ENCODE results near the gene AKAP8.
"Not testable (repeated sequence)": the region's sequence is repeated elsewhere in the genome, so short reads cannot be mapped to it uniquely, and the experiment has no call there.

Gene AKAP8

DNA sequence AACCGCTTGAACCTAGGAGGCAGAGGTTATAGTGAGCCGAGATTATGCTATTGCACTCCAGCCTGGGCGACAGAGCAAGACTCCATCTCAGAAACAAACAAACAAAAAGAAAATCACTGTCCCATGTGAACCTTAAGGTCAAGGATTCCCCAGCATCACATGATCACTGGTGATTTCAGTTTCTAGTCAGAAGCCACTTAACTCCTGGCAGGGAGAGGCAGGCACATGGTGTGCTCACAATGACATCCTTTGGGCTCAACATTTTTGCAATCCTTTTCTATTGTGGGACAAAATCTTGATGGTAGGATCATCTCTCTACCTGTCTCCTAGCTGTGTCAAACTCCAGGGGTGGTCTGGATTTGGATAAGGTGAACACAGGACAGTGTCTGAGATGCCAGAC, 12.1 kb downstream of the AKAP8 start:
- Histone ChIP-seq H3K27ac (replicated peaks; ENCODE audit: low read length) (no peak overlapping the region), H3K36me3 (replicated peaks in 1 of 2; ENCODE audit: control insufficient read depth in 2 of 2, insufficient read depth in 2 of 2, low read length in 2 of 2) (peaks cover 58 to 81% of the 10 kb centered on the region in 2 donors), H3K18ac (ENCODE audit: low read length) (no peak overlapping the region), H2BK12ac (ENCODE audit: low read length) (no peak overlapping the region), H2AK5ac (ENCODE audit: low read depth, low read length) (no peak overlapping the region), H3K4me3 (ENCODE audit: low read length in 2 of 2) (no peak overlapping the region), H3K9ac (ENCODE audit: low read depth, low read length, poor library complexity) (no peak overlapping the region), H2AFZ (ENCODE audit: low read length) (no peak overlapping the region), H2BK5ac (ENCODE audit: low read length) (no peak overlapping the region), H3K79me1 (ENCODE audit: low read depth, low read length) (no peaks in the 10 kb centered on the region), H3K23ac (ENCODE audit: low read depth, low read length, poor library complexity) (no peak overlapping the region), H4K91ac (ENCODE audit: low read depth, low read length, poor library complexity) (no peak overlapping the region), H2BK15ac (ENCODE audit: low read length) (no peak overlapping the region), H3K4me2 (ENCODE audit: insufficient read depth, low read length, poor library complexity, severe bottlenecking) (no peak overlapping the region), H2BK120ac (ENCODE audit: low read depth, low read length) (no peak overlapping the region), H3K4ac (ENCODE audit: low read length) (no peak overlapping the region), H3K14ac (ENCODE audit: low read length) (no peak overlapping the region), H3K9me3 (replicated peaks in 1 of 2; ENCODE audit: control insufficient read depth in 2 of 2, insufficient read depth in 1 of 2, low read depth in 1 of 2, low read length in 2 of 2) (peaks cover 2 to 9% of the 10 kb centered on the region in 2 donors), H3K27me3 (ENCODE audit: control insufficient read depth in 3 of 3, insufficient read depth in 3 of 3, low read depth in 1 of 3, low read length in 3 of 3) (no peaks in the 10 kb centered on the region), H3K4me1 (ENCODE audit: control insufficient read depth in 2 of 2, insufficient read depth in 1 of 2, low read depth in 1 of 2, low read length in 2 of 2) (no peaks in the 10 kb centered on the region), H4K8ac (ENCODE audit: low read depth, low read length) (no peak overlapping the region)
- DNase-seq (ENCODE audit: low spot score), result no peak
- no CpG with 5 or more reads among the region's 3 CpGs for WGBS, 2 donors (ENCODE audit: extremely low coverage in 2 of 2, insufficient read length in 2 of 2, insufficient replicate concordance in 1 of 2)

DNA sequence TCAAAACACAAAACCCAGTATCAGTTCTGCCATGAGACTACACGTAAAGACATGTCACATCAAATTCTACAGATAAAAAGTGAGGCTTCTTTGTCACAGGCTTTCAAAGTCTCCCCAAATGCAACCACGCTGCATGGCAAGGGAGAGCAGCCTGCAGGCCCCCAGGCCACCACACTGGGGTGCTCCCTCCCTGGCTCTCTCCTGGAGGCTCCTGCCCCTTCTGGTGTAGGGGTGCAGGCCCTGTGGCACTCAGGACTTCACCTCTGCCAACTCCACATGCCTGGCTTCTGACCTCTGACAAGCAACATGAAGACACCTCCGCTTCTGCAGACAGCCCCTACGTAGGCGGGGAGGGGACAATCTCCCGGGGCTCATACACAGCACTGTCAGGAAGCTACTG, 14.3 kb downstream of the AKAP8 start:
- Histone ChIP-seq H3K23ac (ENCODE audit: low read depth, low read length, poor library complexity) (peak overlapping the region; percentile 5), H3K79me1 (ENCODE audit: low read depth, low read length) (no peaks in the 10 kb centered on the region), H3K36me3 (replicated peaks in 1 of 2; ENCODE audit: control insufficient read depth in 2 of 2, insufficient read depth in 2 of 2, low read length in 2 of 2) (peaks cover 59 to 80% of the 10 kb centered on the region in 2 donors), H2AK5ac (ENCODE audit: low read depth, low read length) (no peak overlapping the region), H3K4me2 (ENCODE audit: insufficient read depth, low read length, poor library complexity, severe bottlenecking) (no peak overlapping the region), H4K8ac (ENCODE audit: low read depth, low read length) (no peak overlapping the region), H3K4me3 (ENCODE audit: low read length in 2 of 2) (no peak overlapping the region), H3K4ac (ENCODE audit: low read length) (no peak overlapping the region), H3K18ac (ENCODE audit: low read length) (no peak overlapping the region), H3K9me3 (replicated peaks in 1 of 2; ENCODE audit: control insufficient read depth in 2 of 2, insufficient read depth in 1 of 2, low read depth in 1 of 2, low read length in 2 of 2) (peaks cover 4 to 12% of the 10 kb centered on the region in 2 donors), H2BK15ac (ENCODE audit: low read length) (no peak overlapping the region), H3K9ac (ENCODE audit: low read depth, low read length, poor library complexity) (no peak overlapping the region), H4K91ac (ENCODE audit: low read depth, low read length, poor library complexity) (no peak overlapping the region), H3K14ac (ENCODE audit: low read length) (no peak overlapping the region), H2BK12ac (ENCODE audit: low read length) (no peak overlapping the region), H2BK120ac (ENCODE audit: low read depth, low read length) (no peak overlapping the region), H3K27me3 (ENCODE audit: control insufficient read depth in 3 of 3, insufficient read depth in 3 of 3, low read depth in 1 of 3, low read length in 3 of 3) (no peaks in the 10 kb centered on the region), H3K4me1 (ENCODE audit: control insufficient read depth in 2 of 2, insufficient read depth in 1 of 2, low read depth in 1 of 2, low read length in 2 of 2) (no peaks in the 10 kb centered on the region), H2AFZ (ENCODE audit: low read length) (no peak overlapping the region), H3K27ac (replicated peaks; ENCODE audit: low read length) (no peak overlapping the region), H2BK5ac (ENCODE audit: low read length) (no peak overlapping the region)
- no peak for DNase-seq (ENCODE audit: low spot score)
- no CpG with 5 or more reads among the region's 6 CpGs for WGBS, 2 donors (ENCODE audit: extremely low coverage in 2 of 2, insufficient read length in 2 of 2, insufficient replicate concordance in 1 of 2)

GRCh38 chr19:15363791-15364190, 15.8 kb downstream of the AKAP8 start:
- H2AFZ ChIP-seq (ENCODE audit: low read length); H4K91ac ChIP-seq (ENCODE audit: low read depth, low read length, poor library complexity); H2BK5ac ChIP-seq (ENCODE audit: low read length); H3K4me3 ChIP-seq (ENCODE audit: low read length in 2 of 2); H3K4ac ChIP-seq (ENCODE audit: low read length); H3K4me2 ChIP-seq (ENCODE audit: insufficient read depth, low read length, poor library complexity, severe bottlenecking); H2BK12ac ChIP-seq (ENCODE audit: low read length); H3K4me1 ChIP-seq (ENCODE audit: control insufficient read depth in 2 of 2, insufficient read depth in 1 of 2, low read depth in 1 of 2, low read length in 2 of 2); H3K27me3 ChIP-seq (ENCODE audit: control insufficient read depth in 3 of 3, insufficient read depth in 3 of 3, low read depth in 1 of 3, low read length in 3 of 3); DNase-seq (ENCODE audit: low spot score); H3K79me1 ChIP-seq (ENCODE audit: low read depth, low read length); H4K8ac ChIP-seq (ENCODE audit: low read depth, low read length); H2BK15ac ChIP-seq (ENCODE audit: low read length); H3K14ac ChIP-seq (ENCODE audit: low read length); H3K9ac ChIP-seq (ENCODE audit: low read depth, low read length, poor library complexity); H3K18ac ChIP-seq (ENCODE audit: low read length); H2BK120ac ChIP-seq (ENCODE audit: low read depth, low read length); H3K23ac ChIP-seq (ENCODE audit: low read depth, low read length, poor library complexity); H2AK5ac ChIP-seq (ENCODE audit: low read depth, low read length); H3K27ac ChIP-seq (replicated peaks; ENCODE audit: low read length): not testable (repeated sequence)
- WGBS, 2 donors (ENCODE audit: extremely low coverage in 2 of 2, insufficient read length in 2 of 2, insufficient replicate concordance in 1 of 2), result no CpG with 5 or more reads among the region's 3 CpGs
- Histone ChIP-seq H3K36me3 (replicated peaks in 1 of 2; ENCODE audit: control insufficient read depth in 2 of 2, insufficient read depth in 2 of 2, low read length in 2 of 2) (peaks cover 53 to 78% of the 10 kb centered on the region in 2 donors), H3K9me3 (replicated peaks in 1 of 2; ENCODE audit: control insufficient read depth in 2 of 2, insufficient read depth in 1 of 2, low read depth in 1 of 2, low read length in 2 of 2) (peaks cover 6 to 12% of the 10 kb centered on the region in 2 donors)

- H2BK120ac ChIP-seq (ENCODE audit: low read depth, low read length); H4K8ac ChIP-seq (ENCODE audit: low read depth, low read length); H3K9ac ChIP-seq (ENCODE audit: low read depth, low read length, poor library complexity); H3K4me3 ChIP-seq (ENCODE audit: low read length in 2 of 2); DNase-seq (ENCODE audit: low spot score); H3K18ac ChIP-seq (ENCODE audit: low read length); H3K4ac ChIP-seq (ENCODE audit: low read length); H2BK12ac ChIP-seq (ENCODE audit: low read length); H3K27ac ChIP-seq (replicated peaks; ENCODE audit: low read length); H2BK5ac ChIP-seq (ENCODE audit: low read length); H3K79me1 ChIP-seq (ENCODE audit: low read depth, low read length); H2AFZ ChIP-seq (ENCODE audit: low read length); H3K27me3 ChIP-seq (ENCODE audit: control insufficient read depth in 3 of 3, insufficient read depth in 3 of 3, low read depth in 1 of 3, low read length in 3 of 3); H4K91ac ChIP-seq (ENCODE audit: low read depth, low read length, poor library complexity); H3K23ac ChIP-seq (ENCODE audit: low read depth, low read length, poor library complexity); H2AK5ac ChIP-seq (ENCODE audit: low read depth, low read length); H2BK15ac ChIP-seq (ENCODE audit: low read length); H3K4me1 ChIP-seq (ENCODE audit: control insufficient read depth in 2 of 2, insufficient read depth in 1 of 2, low read depth in 1 of 2, low read length in 2 of 2); H3K14ac ChIP-seq (ENCODE audit: low read length); H3K4me2 ChIP-seq (ENCODE audit: insufficient read depth, low read length, poor library complexity, severe bottlenecking): not testable (repeated sequence)
- no CpG with 5 or more reads among the region's 30 CpGs for WGBS, 2 donors (ENCODE audit: extremely low coverage in 2 of 2, insufficient read length in 2 of 2, insufficient replicate concordance in 1 of 2)
- peaks cover 53 to 78% of the 10 kb centered on the region in 2 donors for H3K36me3 ChIP-seq (replicated peaks in 1 of 2; ENCODE audit: control insufficient read depth in 2 of 2, insufficient read depth in 2 of 2, low read length in 2 of 2)
- peaks cover 6 to 12% of the 10 kb centered on the region in 2 donors for H3K9me3 ChIP-seq (replicated peaks in 1 of 2; ENCODE audit: control insufficient read depth in 2 of 2, insufficient read depth in 1 of 2, low read depth in 1 of 2, low read length in 2 of 2)
Observed at GRCh38 chr19:15363048-15363447, 16.5 kb downstream of the AKAP8 start.

Data from neuronal stem cell (in vitro differentiated cells).